IMR-90 (cell line): ENCODE measurements around the gene ARHGAP10. TPM values are rescaled to one million over a fixed set of nuclear protein-coding genes. Genes with fewer than 3 reads are reported as not detected.

Source experiments
- ATAC-seq: fragments of 200-7000 bp; cut with Tn5 transposase; 2 replicates; pipeline ENCODE4 v1.9.1; 2020; ENCODE audit warnings: low read depth, mild to moderate bottlenecking, moderate library complexity
- BruUV-seq: library from RNA; stranded (reverse); fragments of 400-500 nt; replicated peaks from 2 replicates; lab custom pipeline; 2021; lab: Mats Ljungman, UMichigan
- CTCF ChIA-PET: fragments of 300-600 bp; formaldehyde crosslinking; extraction: SDS; loops from one replicate; lab custom pipeline; 2021; ENCODE audit warnings: antibody characterized with exemption; lab: Yijun Ruan, JAX
- POLR2A ChIA-PET: fragments of 300-600 bp; sonication (Branson Sonifier 250); formaldehyde crosslinking; loops from one replicate; lab custom pipeline; 2022; ENCODE audit warnings: antibody characterized with exemption; ENCODE audit not compliant: unreplicated experiment; lab: Charles Lee
- DNase-seq: peaks from one replicate; pipeline ENCODE4 v3.0.0; 2013
- H2AFZ ChIP-seq: replicated peaks from 2 replicates; pipeline ENCODE3; 2013; ENCODE audit warnings: low read length, mild to moderate bottlenecking; ENCODE audit not compliant: poor library complexity
- H2AK5ac ChIP-seq: 2 replicates; pipeline ENCODE4 v1.6.1; 2013; ENCODE audit warnings: low read depth, low read length, inconsistent platforms
- H2AK9ac ChIP-seq: replicated peaks from 2 replicates; pipeline ENCODE3; 2013; ENCODE audit warnings: mild to moderate bottlenecking, low read depth, low read length, moderate library complexity; ENCODE audit not compliant: poor library complexity
- H2BK120ac ChIP-seq: 2 replicates; pipeline ENCODE4 v1.6.1; 2013; ENCODE audit warnings: low read depth, low read length, inconsistent platforms
- H2BK15ac ChIP-seq: 3 replicates; pipeline ENCODE4 v1.6.1; 2013; ENCODE audit warnings: low read depth, low read length, inconsistent platforms
- H2BK20ac ChIP-seq: 2 replicates; pipeline ENCODE4 v1.6.1; 2013; ENCODE audit warnings: low read depth, mild to moderate bottlenecking, inconsistent platforms, low read length, moderate library complexity
- H2BK5ac ChIP-seq: 2 replicates; pipeline ENCODE4 v1.6.1; 2013; ENCODE audit warnings: mild to moderate bottlenecking, low read depth, low read length, inconsistent platforms; ENCODE audit not compliant: poor library complexity, severe bottlenecking
- H3K14ac ChIP-seq: replicated peaks from 2 replicates; pipeline ENCODE4 v1.6.1; 2013; ENCODE audit warnings: low read depth, low read length, inconsistent platforms
- H3K18ac ChIP-seq: 2 replicates; pipeline ENCODE4 v1.6.1; 2013; ENCODE audit warnings: low read depth, low read length, control low read depth
- H3K23ac ChIP-seq: 2 replicates; pipeline ENCODE4 v1.6.1; 2013; ENCODE audit warnings: low read depth, low read length, inconsistent platforms
- H3K27ac ChIP-seq: 2 replicates; pipeline ENCODE4 v1.5.1; 2013; ENCODE audit warnings: mild to moderate bottlenecking, control low read depth, low read length; ENCODE audit not compliant: insufficient read depth
- H3K27me3 ChIP-seq: 2 replicates; pipeline ENCODE4 v1.6.1; 2013; ENCODE audit warnings: low read length; ENCODE audit not compliant: control insufficient read depth, insufficient read depth
- H3K36me3 ChIP-seq: 2 replicates; pipeline ENCODE4 v1.6.1; 2013; ENCODE audit warnings: low read length, mixed read lengths; ENCODE audit not compliant: control insufficient read depth, insufficient read depth
- H3K4ac ChIP-seq: 2 replicates; pipeline ENCODE4 v1.6.1; 2013; ENCODE audit warnings: low read depth, low read length, inconsistent platforms
- H3K4me1 ChIP-seq: 2 replicates; pipeline ENCODE4 v1.6.1; 2013; ENCODE audit warnings: low read length, mixed read lengths; ENCODE audit not compliant: control insufficient read depth, insufficient read depth
- H3K4me2 ChIP-seq: 2 replicates; pipeline ENCODE4 v1.6.1; 2013; ENCODE audit warnings: low read depth, mild to moderate bottlenecking, control low read depth, low read length, moderate library complexity
- H3K4me3 ChIP-seq: 2 replicates; pipeline ENCODE4 v1.5.1; 2013; ENCODE audit warnings: low read depth, mild to moderate bottlenecking, control low read depth, low read length, moderate library complexity; ENCODE audit not compliant: insufficient read depth
- H3K56ac ChIP-seq: 2 replicates; pipeline ENCODE4 v1.6.1; 2013; ENCODE audit warnings: low read length, inconsistent platforms; ENCODE audit not compliant: insufficient read depth; ENCODE audit errors: extremely low read depth
- H3K79me1 ChIP-seq, 2 experiments: 2 replicates each; pipeline ENCODE4 v1.6.1; 2013; ENCODE audit warnings: low read length in 2 of 2, inconsistent platforms in 1 of 2, low read depth in 1 of 2
- H3K9ac ChIP-seq: 2 replicates; pipeline ENCODE4 v1.6.1; 2013; ENCODE audit warnings: low read depth, low read length, control low read depth
- H3K9me1 ChIP-seq: 2 replicates; pipeline ENCODE4 v1.6.1; 2013; ENCODE audit warnings: low read length, inconsistent platforms; ENCODE audit not compliant: insufficient read depth
- H3K9me3 ChIP-seq: 2 replicates; pipeline ENCODE4 v1.6.1; 2013; ENCODE audit warnings: low read length; ENCODE audit not compliant: control insufficient read depth, insufficient read depth
- H4K20me1 ChIP-seq: 2 replicates; pipeline ENCODE4 v1.6.1; 2013; ENCODE audit warnings: low read length, inconsistent platforms; ENCODE audit not compliant: insufficient read depth
- H4K5ac ChIP-seq: 2 replicates; pipeline ENCODE4 v1.6.1; 2013; ENCODE audit warnings: mild to moderate bottlenecking, low read depth, low read length, control low read depth
- H4K8ac ChIP-seq, 2 experiments: 2 replicates each; pipeline ENCODE4 v1.6.1; 2013; ENCODE audit warnings: low read depth in 2 of 2, low read length in 2 of 2, control low read depth in 1 of 2, inconsistent platforms in 1 of 2
- H4K91ac ChIP-seq: 2 replicates; pipeline ENCODE4 v1.6.1; 2013; ENCODE audit warnings: low read depth, low read length, inconsistent platforms; ENCODE audit not compliant: insufficient read depth
- BHLHE40 ChIP-seq: fragments of 150-350 bp; IDR thresholded peaks from 2 replicates; pipeline ENCODE4 v1.6.1; 2016; ENCODE audit warnings: mild to moderate bottlenecking, low read depth, low read length
- CEBPB ChIP-seq: IDR thresholded peaks from 2 replicates; pipeline ENCODE4 v1.6.1; 2012; ENCODE audit warnings: low read depth, low read length, improper control_type of control experiment
- CHD1 ChIP-seq: IDR thresholded peaks from 2 replicates; pipeline ENCODE4 v1.6.1; 2012; ENCODE audit warnings: low read depth, low read length, improper control_type of control experiment
- CTCF ChIP-seq: conservative IDR thresholded peaks from 2 replicates; pipeline ENCODE4 v1.5.1; 2012; ENCODE audit warnings: mild to moderate bottlenecking, low read depth, low read length, improper control_type of control experiment
- ELK1 ChIP-seq: fragments of 150-350 bp; IDR thresholded peaks from 2 replicates; pipeline ENCODE4 v1.6.1; 2016; ENCODE audit warnings: low read depth, mild to moderate bottlenecking, low read length, moderate library complexity, borderline replicate concordance
- FOS ChIP-seq: fragments of 150-350 bp; IDR thresholded peaks from 2 replicates; pipeline ENCODE4 v1.6.1; 2016; ENCODE audit warnings: low read depth, low read length
- MAFK ChIP-seq: IDR thresholded peaks from 2 replicates; pipeline ENCODE4 v1.6.1; 2012; ENCODE audit warnings: low read depth, low read length, improper control_type of control experiment
- MAZ ChIP-seq: IDR thresholded peaks from 2 replicates; pipeline ENCODE4 v1.6.1; 2012; ENCODE audit warnings: low read depth, mild to moderate bottlenecking, low read length, improper control_type of control experiment, moderate library complexity, borderline replicate concordance
- NFE2L2 ChIP-seq: fragments of 150-350 bp; IDR thresholded peaks from 2 replicates; pipeline ENCODE4 v1.6.1; 2016; ENCODE audit warnings: low read depth, mild to moderate bottlenecking, low read length
- POLR2A ChIP-seq: IDR thresholded peaks from 2 replicates; pipeline ENCODE4 v1.6.1; 2012; ENCODE audit warnings: mild to moderate bottlenecking, low read depth, low read length
- RAD21 ChIP-seq: IDR thresholded peaks from 2 replicates; pipeline ENCODE4 v1.6.1; 2012; ENCODE audit warnings: low read length, improper control_type of control experiment
- RFX5 ChIP-seq: IDR thresholded peaks from 2 replicates; pipeline ENCODE4 v1.8.0; 2012; ENCODE audit warnings: low read depth, mild to moderate bottlenecking, low read length, moderate library complexity
- SMC3 ChIP-seq: fragments of 150-350 bp; IDR thresholded peaks from 2 replicates; pipeline ENCODE4 v1.6.1; 2016; ENCODE audit warnings: low read depth, mild to moderate bottlenecking, antibody characterized with exemption, low read length, moderate library complexity
- USF2 ChIP-seq: fragments of 150-350 bp; IDR thresholded peaks from 2 replicates; pipeline ENCODE4 v1.6.1; 2017; ENCODE audit warnings: mild to moderate bottlenecking, antibody characterized with exemption, low read length, low read depth
- WGBS, 2 experiments: methylation state at CpG; one replicate each; pipeline versions ENCODE4 v1.1.5 to v1.1.7; 2013; ENCODE audit warnings: missing lambda C conversion rate in 2 of 2; ENCODE audit not compliant: insufficient read length in 1 of 2; ENCODE audit errors: extremely low coverage in 2 of 2; 5-methylcytosine and 5-hydroxymethylcytosine counted together
- dilution Hi-C: fragments of 300-500 bp; cut with HindIII; formaldehyde crosslinking; loops from one replicate; pipeline ENCODE4 v1.14.3; 2018; ENCODE audit warnings: low sequenced_read_pairs; ENCODE audit not compliant: unreplicated experiment
- in situ Hi-C: fragments of 300-500 bp; cut with MboI; formaldehyde crosslinking; loops from 3 replicates; pipeline ENCODE4 v1.14.3; 2019; ENCODE audit warnings: low sequenced_read_pairs, inconsistent platforms, mixed read lengths
- intact Hi-C: fragments of 100-400 bp; cut with micrococcal nuclease; formaldehyde crosslinking; loops from 2 replicates; pipeline ENCODE4 v1.10.0; 2022
- polyA plus RNA-seq, 3 experiments: library from polyadenylated mRNA; depleted of rRNA; stranded (reverse); fragments of >200 nt; gene quantifications; 2 replicates each; pipeline ENCODE4 v1.2.3, GENCODE V29; 2012; ENCODE audit warnings: low replicate concordance in 1 of 3
- total RNA-seq: library from RNA; depleted of rRNA; stranded (reverse); fragments of >200 nt; gene quantifications from 2 replicates; pipeline ENCODE4 v1.2.3, GENCODE V29; 2012

ARHGAP10 gene
- total and polyA plus RNA-seq, 2 of the 4 experiments (the other 2 are of a cell fraction) = 27.1 to 29.4 TPM

DNA sequence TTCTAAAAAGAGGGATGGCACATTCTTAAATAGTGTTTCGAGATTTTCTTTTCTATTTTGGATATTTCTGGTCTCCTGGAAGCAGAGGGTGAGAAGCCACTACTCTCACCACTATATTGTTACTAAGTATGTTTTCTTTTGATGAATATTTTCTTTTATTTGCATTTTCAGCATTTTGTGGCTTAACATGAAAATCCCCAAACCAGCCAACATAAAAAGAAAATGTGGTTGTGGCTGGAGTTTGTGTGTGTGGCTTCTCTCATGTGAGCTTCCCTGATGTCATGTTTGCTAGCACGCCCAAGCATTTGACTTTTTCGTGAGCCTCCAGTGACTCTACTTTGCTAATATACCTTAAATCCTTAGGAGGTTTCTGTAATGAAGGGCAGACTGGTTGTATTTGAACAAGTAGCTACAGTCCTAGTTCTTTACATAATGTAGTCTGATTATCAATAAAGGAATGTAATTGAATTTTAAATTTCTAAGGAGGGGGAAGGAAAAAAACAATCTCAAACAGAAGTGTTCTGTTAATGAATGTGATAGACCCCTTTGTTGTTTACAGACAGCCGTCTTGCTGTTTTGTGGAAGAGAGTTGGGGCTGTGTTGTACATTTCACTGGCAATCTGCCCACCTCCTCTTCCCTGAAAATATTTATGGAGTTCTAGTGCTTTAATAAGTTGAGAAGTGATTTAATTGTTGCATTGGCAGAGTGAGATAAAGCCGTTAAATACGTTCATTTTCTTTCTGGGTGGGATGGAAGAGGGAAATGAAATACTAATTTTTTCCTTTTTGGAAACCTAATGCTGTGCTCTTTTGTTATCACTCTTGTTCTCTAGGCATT, 114.6 kb downstream of the ARHGAP10 start:
- Histone ChIP-seq H3K9ac (no peak overlapping the region), H3K27me3 (no peaks in the 10 kb centered on the region)
- TF ChIP-seq NFE2L2 = no peak
- no peak for TF ChIP-seq CEBPB
- TF ChIP-seq ELK1 = no peak
- no peak for TF ChIP-seq MAZ
- TF ChIP-seq BHLHE40 = no peak
- no peak for TF ChIP-seq RFX5
- TF ChIP-seq MAFK = no peak
- no peak for TF ChIP-seq SMC3
- TF ChIP-seq FOS = no peak
- TF ChIP-seq POLR2A = no peak
- TF ChIP-seq CHD1 = no peak
- TF ChIP-seq USF2 = no peak
- no peak for TF ChIP-seq RAD21
- no peak for TF ChIP-seq CTCF

More for the DNA sequence above, 114.6 kb downstream of the ARHGAP10 start:
- Histone ChIP-seq H4K8ac (no peak overlapping the region; a peak in 1 of 4 replicates), H2AFZ (no peak overlapping the region), H3K9me1 (no peaks in the 10 kb centered on the region), H2BK15ac (no peak overlapping the region), H3K27ac (no peak overlapping the region), H4K91ac (no peak overlapping the region), H3K9me3 (no peaks in the 10 kb centered on the region; the same call in 1 of the 2 replicates), H3K18ac (peak overlapping the region; percentile 43; the same call in 1 of the 2 replicates), H2BK5ac (no peak overlapping the region), H3K79me1 (peaks cover 37 to 74% of the 10 kb centered on the region in 2 experiments), H3K4ac (no peak overlapping the region), H3K4me2 (no peak overlapping the region), H4K20me1 (peaks cover 12% of the 10 kb centered on the region), H3K14ac (no peak overlapping the region), H2BK120ac (no peak overlapping the region), H2AK9ac (no peak overlapping the region), H3K56ac (no peak overlapping the region), H3K23ac (no peak overlapping the region), H3K4me3 (no peak overlapping the region), H3K4me1 (peaks cover 15% of the 10 kb centered on the region), H4K5ac (no peak overlapping the region), H3K36me3 (peaks cover 6% of the 10 kb centered on the region), H2AK5ac (0 out of 2 replicates have a peak overlapping the region, but pooled peaks have one; percentile 7), H2BK20ac (no peak overlapping the region)
- intact Hi-C loops (loop anchor here (5.0 kb wide), 1 partner anchor 114 kb away; the partner anchor contains the start of gene ARHGAP10), dilution Hi-C loops (no loop called here), in situ Hi-C loops (no loop called here)
- DNase-seq = no peak
- ChIA-PET CTCF (interaction anchor here (1.0 to 1.1 kb wide), 2 partner anchors 20 kb away, joined by 3 to 5 read pairs; no protein-coding TSS in a partner anchor), POLR2A (interaction anchor here (0.6 kb wide), 1 partner anchor 33 kb away, joined by 4 read pairs; no protein-coding TSS in a partner anchor)
- BruUV-seq = no TSS peak
- ATAC-seq = no peak
- WGBS, 2 experiments = no CpG with 5 or more reads among the region's 6 CpGs
